ENCODE results near the gene CATSPER3. TPM values are rescaled to one million over a fixed set of nuclear protein-coding genes. Genes with fewer than 3 reads are reported as not detected.

Gene CATSPER3
- total RNA-seq, 1 experiment from 2014 or later = 0.50 TPM

- no peak overlapping the region for H2BK15ac ChIP-seq (ENCODE audit: low read depth, low read length)
- Mint-ChIP-seq H3K4me1 (no peaks in the 10 kb centered on the region), H3K27me3 (ENCODE audit: low read depth) (peaks cover 15% of the 10 kb centered on the region), H3K27ac (no peak overlapping the region), H3K4me3 (no peak overlapping the region), H3K36me3 (ENCODE audit: insufficient read depth in 1 of 3, low read depth in 3 of 3) (peaks cover 17 to 30% (median 29%) of the 10 kb centered on the region in 3 experiments), H3K9me3 (peaks cover 54 to 56% of the 10 kb centered on the region in 2 experiments)
- H3K79me2 ChIP-seq (ENCODE audit: insufficient read depth, low read length) = no peaks in the 10 kb centered on the region
- no CpG with 5 or more reads among the region's 1 CpG for WGBS (ENCODE audit: extremely low coverage, insufficient read length, low lambda C conversion rate)
- H4K20me1 ChIP-seq (ENCODE audit: control insufficient read depth, insufficient read depth, insufficient read length) = no peaks in the 10 kb centered on the region
- no peak for DNase-seq
- H3K9me3 ChIP-seq (ENCODE audit: control insufficient read depth, low read depth, low read length) = peaks cover 8% of the 10 kb centered on the region
- H3K9ac ChIP-seq (ENCODE audit: extremely low read depth, insufficient read length, low read length) = no peak overlapping the region
- no peaks in the 10 kb centered on the region for H3K27me3 ChIP-seq (ENCODE audit: insufficient read depth, low read length)
- H3K4me1 ChIP-seq (ENCODE audit: insufficient read depth, low read length) = no peaks in the 10 kb centered on the region
- no peak overlapping the region for H3K18ac ChIP-seq (ENCODE audit: insufficient read length, low read depth, low read length)
- no peak overlapping the region for H2BK20ac ChIP-seq (ENCODE audit: low read depth, low read length, poor library complexity, severe bottlenecking)
- H3K79me1 ChIP-seq (ENCODE audit: insufficient read depth, low read depth, low read length, poor library complexity, severe bottlenecking) = no peaks in the 10 kb centered on the region
- no peak overlapping the region for H3K14ac ChIP-seq (ENCODE audit: insufficient read depth, low read length)
- no peak overlapping the region for H2BK120ac ChIP-seq (ENCODE audit: low read depth, low read length, poor library complexity, severe bottlenecking)
- TF ChIP-seq CTCF (conservative IDR thresholded peaks at IDR 0.05) = no peak
- no peak overlapping the region for H2AK5ac ChIP-seq (ENCODE audit: insufficient read length, low read length)
- no peaks in the 10 kb centered on the region for H3K23me2 ChIP-seq (ENCODE audit: insufficient read length, low read depth, low read length, poor library complexity, severe bottlenecking)
- H2AFZ ChIP-seq (ENCODE audit: low read length) = no peak overlapping the region
- no peak overlapping the region for H4K91ac ChIP-seq (ENCODE audit: insufficient read length, low read depth, low read length)
- H3K4ac ChIP-seq (ENCODE audit: low read depth, low read length) = no peak overlapping the region
- H3K56ac ChIP-seq (ENCODE audit: insufficient read length, low read depth, low read length) = no peak overlapping the region
- no peak overlapping the region for H4K8ac ChIP-seq (replicated peaks; ENCODE audit: insufficient read length, low read depth, low read length)
- no peak overlapping the region for H3K4me2 ChIP-seq (ENCODE audit: insufficient read depth, insufficient read length, low read length)
- H2BK5ac ChIP-seq (ENCODE audit: insufficient read length, low read length) = no peak overlapping the region
- H3K23ac ChIP-seq (ENCODE audit: insufficient read length, low read depth, low read length) = no peak overlapping the region
- H3T11ph ChIP-seq (ENCODE audit: low read length) = no peak overlapping the region
- no peak overlapping the region for H4K5ac ChIP-seq (ENCODE audit: insufficient read length, low read depth, low read length)
- H2BK12ac ChIP-seq (ENCODE audit: insufficient read length, low read depth, low read length) = no peak overlapping the region
- no peak overlapping the region for H3K27ac ChIP-seq (ENCODE audit: insufficient read length, low read depth, low read length)
Observed at GRCh38 chr5:134982230-134982629, 14.5 kb downstream of the CATSPER3 start.

All from H9 (cell line).